GM21825 (cell line): ENCODE measurements around the gene GMPR2.

Source experiments
- ATAC-seq: cut with Tn5 transposase; IDR thresholded peaks from one replicate; pipeline ENCODE4 v1.9.1; 2021; ENCODE audit warnings: mild to moderate bottlenecking, moderate library complexity; ENCODE audit not compliant: unreplicated experiment

GMPR2 gene

DNA sequence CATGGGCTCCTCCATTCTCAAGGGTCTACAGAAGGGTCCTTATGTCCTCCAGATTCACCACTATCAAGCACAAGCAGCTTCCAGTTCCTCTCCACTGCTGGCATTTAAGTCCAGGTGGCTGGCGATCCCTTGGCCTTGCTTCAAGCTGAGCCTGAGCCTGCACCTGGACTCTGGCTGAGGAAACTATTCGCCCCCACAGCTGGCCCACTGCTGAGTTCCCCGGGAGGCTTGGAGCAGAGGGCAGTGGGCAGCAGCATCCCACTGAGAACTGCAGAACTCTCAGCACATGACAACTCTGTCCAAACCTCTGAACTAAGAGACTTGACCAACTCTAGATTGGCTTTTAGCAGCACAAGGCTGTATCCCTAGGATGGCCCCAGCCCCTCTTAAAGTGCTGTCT, 50.0 kb downstream of the GMPR2 start:
- ATAC-seq, result no peak

DNA sequence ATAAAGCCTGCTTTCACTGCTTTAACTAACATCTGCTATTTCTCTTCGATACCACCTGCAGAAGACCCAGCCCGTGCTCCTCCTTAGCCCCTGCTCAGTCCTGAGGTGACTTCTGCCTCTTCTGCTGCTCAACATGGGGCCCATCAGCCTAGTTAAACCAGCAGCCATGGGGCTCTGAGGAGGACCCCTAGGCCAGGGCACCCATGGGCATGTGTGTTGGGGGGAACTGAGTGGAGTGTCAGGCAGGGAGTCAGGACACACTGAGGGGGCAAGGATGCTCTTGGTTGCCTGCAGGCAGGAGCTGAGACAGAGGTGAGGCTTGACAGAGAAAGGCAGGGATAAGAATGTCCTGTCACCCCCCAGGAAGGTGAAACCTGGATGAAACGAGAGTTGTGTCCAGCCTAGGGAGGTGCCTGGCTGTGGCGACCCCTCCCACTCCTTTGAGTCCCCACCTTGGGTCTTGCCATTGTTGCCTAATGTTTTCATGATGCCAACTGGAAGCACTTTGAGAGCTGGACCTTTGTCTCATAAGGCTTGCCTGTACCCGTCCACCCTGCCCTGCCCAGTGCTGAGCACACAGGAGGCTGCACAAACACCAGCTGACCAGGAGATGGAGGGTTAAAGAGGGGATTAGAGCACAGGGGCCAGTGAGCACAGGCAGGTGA, 51.2 kb downstream of the GMPR2 start:
- ATAC-seq, result no peak

DNA sequence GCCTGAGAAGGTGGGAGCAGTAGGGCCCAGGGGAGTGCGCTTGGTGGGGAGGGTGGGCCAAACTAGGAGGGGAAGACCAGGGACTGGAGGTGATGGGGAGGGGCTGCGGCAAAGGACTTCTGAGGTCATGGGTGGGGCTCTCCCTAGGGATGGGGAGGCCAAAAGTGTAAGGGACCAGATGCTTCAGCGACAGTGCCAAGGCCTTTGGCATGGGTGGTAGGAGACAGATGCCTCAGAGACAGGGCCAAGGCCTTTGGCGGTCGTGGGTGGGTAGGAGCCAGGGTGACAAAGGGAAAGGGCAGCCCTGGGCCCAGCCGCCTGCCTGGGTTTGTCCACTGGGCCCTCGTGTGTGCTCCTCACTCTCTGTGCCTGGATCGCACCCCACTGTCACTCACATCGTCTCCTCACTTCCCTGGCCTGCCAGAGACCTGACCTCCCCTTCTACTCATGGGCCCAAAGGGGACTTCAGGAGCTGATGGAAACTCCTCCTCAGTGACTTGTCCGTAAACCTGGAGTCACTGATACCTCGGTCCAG, 51.8 kb downstream of the GMPR2 start:
- ATAC-seq, result no peak

DNA sequence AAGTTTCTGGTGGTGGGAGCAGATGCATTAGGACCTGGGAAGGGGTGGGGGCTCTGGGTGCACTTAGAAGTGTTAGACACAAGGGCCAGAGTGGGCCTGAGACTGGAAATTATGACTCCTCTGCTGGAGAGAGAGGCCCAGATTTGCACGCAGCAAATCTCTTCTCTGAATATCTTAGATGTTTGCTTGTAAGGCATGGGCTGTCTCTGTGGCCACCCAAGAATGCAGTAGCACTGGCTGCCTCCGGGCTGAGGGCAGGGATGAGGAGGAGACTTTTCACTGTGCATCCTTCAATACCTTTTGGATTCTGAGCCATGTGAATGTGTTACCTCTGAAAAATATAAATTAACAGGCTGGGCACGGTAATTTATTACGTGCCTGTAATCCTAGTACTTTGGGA, 52.6 kb downstream of the GMPR2 start:
- ATAC-seq, result no peak

DNA sequence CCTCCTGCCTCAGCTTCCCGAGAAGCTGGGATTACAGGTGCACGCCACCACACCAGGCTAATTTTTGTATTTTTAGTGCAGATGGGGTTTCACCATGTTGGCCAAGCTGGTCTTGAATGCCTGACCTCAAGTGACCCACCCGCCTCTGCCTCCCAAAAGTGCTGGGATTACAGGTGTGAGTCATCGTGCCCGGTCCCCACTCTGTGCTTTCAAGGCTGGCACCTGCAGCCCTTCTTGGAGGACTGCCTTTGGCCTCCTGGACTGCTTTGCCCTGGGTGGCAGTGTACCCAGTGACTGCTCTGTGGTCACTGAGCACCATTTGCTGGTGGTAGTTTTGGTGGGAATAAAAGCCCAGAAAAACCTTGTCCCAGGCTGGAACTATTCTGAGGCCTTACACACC, 54.3 kb downstream of the GMPR2 start:
- ATAC-seq, result no peak
